Mesenchymal stem cell (in vitro differentiated cells and primary cell): Measurements from ENCODE around the gene TENT4B.

ENCODE experiments used
- DNase-seq: peaks from one replicate; pipeline ENCODE4 v3.0.0-alpha.2; 2013
- H2AFZ ChIP-seq: one replicate; pipeline ENCODE4 v1.6.1; 2013; ENCODE audit warnings: low read depth, mild to moderate bottlenecking, control low read depth, inconsistent platforms, low read length, moderate library complexity
- H2AK5ac ChIP-seq: 2 replicates; pipeline ENCODE4 v1.6.1; 2013; ENCODE audit warnings: low read length, moderate library complexity, mild to moderate bottlenecking, inconsistent platforms; ENCODE audit not compliant: severe bottlenecking
- H2BK120ac ChIP-seq: one replicate; pipeline ENCODE4 v1.6.1; 2013; ENCODE audit warnings: low read depth, mild to moderate bottlenecking, inconsistent platforms, low read length, moderate library complexity
- H2BK12ac ChIP-seq, 2 experiments: one replicate each; pipeline ENCODE4 v1.6.1; 2013; ENCODE audit warnings: inconsistent platforms in 2 of 2, low read length in 2 of 2, mild to moderate bottlenecking in 2 of 2, moderate library complexity in 2 of 2, control low read depth in 1 of 2
- H2BK15ac ChIP-seq: one replicate; pipeline ENCODE4 v1.6.1; 2013; ENCODE audit warnings: mild to moderate bottlenecking, low read depth, inconsistent platforms; ENCODE audit not compliant: poor library complexity, severe bottlenecking
- H2BK5ac ChIP-seq: 2 replicates; pipeline ENCODE4 v1.6.1; 2013; ENCODE audit warnings: low read depth, mild to moderate bottlenecking, low read length, control low read depth, inconsistent platforms; ENCODE audit not compliant: poor library complexity, severe bottlenecking
- H3K14ac ChIP-seq, 2 experiments: one replicate each; pipeline ENCODE4 v1.6.1; 2013; ENCODE audit warnings: inconsistent platforms in 2 of 2, low read length in 2 of 2, control low read depth in 1 of 2, mild to moderate bottlenecking in 1 of 2, moderate library complexity in 1 of 2
- H3K18ac ChIP-seq, 2 experiments: one replicate each; pipeline ENCODE4 v1.6.1; 2013; ENCODE audit warnings: inconsistent platforms in 2 of 2, low read length in 2 of 2, control low read depth in 1 of 2, low read depth in 1 of 2, mild to moderate bottlenecking in 1 of 2
- H3K23ac ChIP-seq, 2 experiments: one replicate each; pipeline ENCODE4 v1.6.1; 2013; ENCODE audit warnings: inconsistent platforms in 2 of 2, low read length in 2 of 2, mild to moderate bottlenecking in 2 of 2, moderate library complexity in 2 of 2, control low read depth in 1 of 2
- H3K27ac ChIP-seq: 2 replicates; pipeline ENCODE4 v1.5.1; 2013; ENCODE audit warnings: mild to moderate bottlenecking, moderate library complexity, low read length, control low read depth, inconsistent platforms; ENCODE audit not compliant: poor library complexity, severe bottlenecking
- H3K27me3 ChIP-seq, 2 experiments: 2 replicates each; pipeline versions ENCODE4 v1.6.1 to v1.7.0; 2013; ENCODE audit warnings: low read length in 2 of 2, mild to moderate bottlenecking in 2 of 2, moderate library complexity in 2 of 2, control low read depth in 1 of 2, inconsistent platforms in 1 of 2; ENCODE audit not compliant: control insufficient read depth in 1 of 2, insufficient read depth in 1 of 2
- H3K36me3 ChIP-seq, 2 experiments: 2 replicates each; pipeline versions ENCODE4 v1.6.1 to v1.7.0; 2013; ENCODE audit warnings: low read length in 2 of 2, control low read depth in 1 of 2, inconsistent platforms in 1 of 2, low read depth in 1 of 2, mild to moderate bottlenecking in 1 of 2; ENCODE audit not compliant: insufficient read depth in 2 of 2, control insufficient read depth in 1 of 2
- H3K4ac ChIP-seq, 2 experiments: one replicate each; pipeline ENCODE4 v1.6.1; 2013; ENCODE audit warnings: inconsistent platforms in 2 of 2, low read length in 2 of 2, mild to moderate bottlenecking in 2 of 2, moderate library complexity in 2 of 2, control low read depth in 1 of 2, low read depth in 1 of 2
- H3K4me1 ChIP-seq: 2 replicates; pipeline ENCODE4 v1.6.1; 2013; ENCODE audit warnings: low read depth, low read length, control low read depth; ENCODE audit not compliant: control insufficient read depth, insufficient read depth
- H3K4me2 ChIP-seq: 2 replicates; pipeline ENCODE4 v1.6.1; 2013; ENCODE audit warnings: low read length, mild to moderate bottlenecking, inconsistent platforms; ENCODE audit not compliant: poor library complexity, severe bottlenecking
- H3K4me3 ChIP-seq, 2 experiments: 2 replicates each; pipeline versions ENCODE4 v1.5.1 to v1.7.0; 2013; ENCODE audit warnings: low read length in 2 of 2, mild to moderate bottlenecking in 2 of 2, control low read depth in 1 of 2, low read depth in 1 of 2; ENCODE audit not compliant: insufficient read depth in 1 of 2
- H3K79me1 ChIP-seq: replicated peaks from 2 replicates; pipeline ENCODE4 v1.6.1; 2013; ENCODE audit warnings: mild to moderate bottlenecking, control low read depth, low read length, inconsistent platforms; ENCODE audit not compliant: poor library complexity, severe bottlenecking
- H3K9ac ChIP-seq: 2 replicates; pipeline ENCODE4 v1.7.0; 2013; ENCODE audit warnings: mild to moderate bottlenecking, low read length, moderate library complexity
- H3K9me3 ChIP-seq: 2 replicates; pipeline ENCODE4 v1.7.0; 2013; ENCODE audit warnings: mild to moderate bottlenecking, low read length; ENCODE audit not compliant: control insufficient read depth
- H4K8ac ChIP-seq: one replicate; pipeline ENCODE4 v1.6.1; 2013; ENCODE audit warnings: inconsistent platforms, mild to moderate bottlenecking, low read length, moderate library complexity
- H4K91ac ChIP-seq: one replicate; pipeline ENCODE4 v1.6.1; 2013; ENCODE audit warnings: mild to moderate bottlenecking, low read length, inconsistent platforms
- WGBS: methylation state at CpG from one replicate; pipeline ENCODE4 v1.1.7; 2013; ENCODE audit warnings: mixed read lengths; 5-methylcytosine and 5-hydroxymethylcytosine counted together

Gene TENT4B

GRCh38 chr16:50178491-50178941 lies 25.4 kb downstream of the TENT4B start:
- WGBS, result 88% methylated on average over 1 of the region's 1 CpG
- H3K36me3 ChIP-seq, result no peaks in the 10 kb centered on the region
- H3K9me3 ChIP-seq, result no peaks in the 10 kb centered on the region
- H3K23ac ChIP-seq, result no peak overlapping the region
- H4K8ac ChIP-seq, result no peak overlapping the region
- H3K18ac ChIP-seq, result no peak overlapping the region
- H2BK12ac ChIP-seq, result no peak overlapping the region
- H2AFZ ChIP-seq, result no peak overlapping the region
- H3K27ac ChIP-seq, result no peak overlapping the region
- no peak overlapping the region for H2BK5ac ChIP-seq
- no peaks in the 10 kb centered on the region for H3K27me3 ChIP-seq
- DNase-seq, result no peak
- H3K79me1 ChIP-seq, result peaks cover 10% of the 10 kb centered on the region
- H2BK120ac ChIP-seq, result no peak overlapping the region
- H3K9ac ChIP-seq, result no peak overlapping the region
- H2AK5ac ChIP-seq, result no peak overlapping the region
- H3K4me2 ChIP-seq, result no peak overlapping the region
- H3K14ac ChIP-seq, result no peak overlapping the region
- peaks cover under 1% of the 10 kb centered on the region for H3K4me1 ChIP-seq
- H2BK15ac ChIP-seq, result no peak overlapping the region
- no peak overlapping the region for H3K4ac ChIP-seq
- H4K91ac ChIP-seq, result no peak overlapping the region
- no peak overlapping the region for H3K4me3 ChIP-seq

- H2BK15ac ChIP-seq, result no peak overlapping the region
- no peak overlapping the region for H2AK5ac ChIP-seq
- no peak overlapping the region for H3K18ac ChIP-seq
- H2BK120ac ChIP-seq, result no peak overlapping the region
- no peak overlapping the region for H2AFZ ChIP-seq
- H3K4me1 ChIP-seq, result peaks cover 10% of the 10 kb centered on the region
- H3K23ac ChIP-seq, result no peak overlapping the region
- no peak overlapping the region for H3K4ac ChIP-seq
- no peak overlapping the region for H3K4me2 ChIP-seq
- no peak overlapping the region for H3K14ac ChIP-seq
- no peaks in the 10 kb centered on the region for H3K27me3 ChIP-seq
- H3K9me3 ChIP-seq, result no peaks in the 10 kb centered on the region
- H3K4me3 ChIP-seq, result no peak overlapping the region
- no peak overlapping the region for H2BK12ac ChIP-seq
- H4K8ac ChIP-seq, result no peak overlapping the region
- peaks cover 7% of the 10 kb centered on the region for H3K79me1 ChIP-seq
- no peak overlapping the region for H3K27ac ChIP-seq
- no peak for DNase-seq
- no peaks in the 10 kb centered on the region for H3K36me3 ChIP-seq
- no peak overlapping the region for H2BK5ac ChIP-seq
- H4K91ac ChIP-seq, result no peak overlapping the region
- H3K9ac ChIP-seq, result no peak overlapping the region
These were observed 29.3 kb downstream of the TENT4B start for GRCh38 chr16:50182441-50182840.

DNA sequence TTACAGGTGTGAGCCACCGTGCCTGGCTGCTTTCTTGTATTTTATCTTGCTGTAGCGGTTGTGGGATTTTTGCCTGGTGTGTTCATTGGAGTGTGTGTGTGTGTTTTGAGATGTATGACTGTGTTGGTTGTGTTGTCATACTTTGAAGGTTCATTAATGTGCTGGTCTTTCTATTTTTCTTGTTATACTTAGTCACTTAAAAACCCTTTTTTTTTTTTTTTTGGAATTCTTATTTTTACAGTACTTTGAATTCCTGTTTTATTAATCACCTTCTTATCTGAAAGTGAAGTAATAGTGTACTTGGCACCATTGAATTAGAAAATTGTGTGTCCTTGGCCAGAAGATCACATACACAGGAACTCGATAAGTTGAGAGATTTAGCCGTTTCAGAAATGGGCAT lies 30.2 kb downstream of the TENT4B start:
- DNase-seq, result peak; percentile 36
- H2BK120ac ChIP-seq, result no peak overlapping the region

DNA sequence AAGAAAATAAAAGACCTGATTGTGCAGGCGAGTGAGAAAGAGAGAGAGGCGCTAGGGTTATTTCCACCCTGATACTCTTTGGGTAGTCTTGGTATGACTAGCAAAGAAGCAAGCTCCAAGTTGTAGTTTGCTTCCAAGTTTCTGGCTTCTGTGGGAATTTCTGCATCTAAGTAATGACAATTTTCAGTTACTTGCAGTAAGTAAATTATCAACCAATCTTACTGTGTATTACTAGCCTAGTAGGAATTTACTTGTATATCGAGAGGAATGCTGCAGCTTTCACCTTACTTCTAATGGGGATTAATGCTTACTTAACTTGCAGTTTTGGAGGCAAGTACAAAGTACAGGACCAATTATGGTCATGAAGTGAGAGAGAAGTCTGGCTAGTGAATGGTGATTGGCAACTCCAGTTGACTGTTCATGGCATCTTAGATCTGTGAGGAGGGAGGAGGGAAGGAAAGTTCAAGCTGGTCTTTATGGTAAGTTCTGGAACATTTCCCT lies 31.9 kb downstream of the TENT4B start:
- Histone ChIP-seq H2BK15ac (no peak overlapping the region), H2BK12ac (no peak overlapping the region), H3K4me3 (no peak overlapping the region), H4K91ac (no peak overlapping the region), H4K8ac (no peak overlapping the region), H2AK5ac (no peak overlapping the region), H3K14ac (no peak overlapping the region), H3K27ac (peak overlapping the region; percentile 100), H3K4me1 (peaks cover 13% of the 10 kb centered on the region), H3K27me3 (no peaks in the 10 kb centered on the region), H3K79me1 (peaks cover 9% of the 10 kb centered on the region), H2BK120ac (no peak overlapping the region), H3K9ac (no peak overlapping the region), H2AFZ (no peak overlapping the region), H3K4ac (no peak overlapping the region), H3K4me2 (peak overlapping the region; percentile 23), H3K18ac (no peak overlapping the region), H3K9me3 (no peaks in the 10 kb centered on the region), H3K36me3 (no peaks in the 10 kb centered on the region), H2BK5ac (peak overlapping the region; percentile 85), H3K23ac (no peak overlapping the region)
- DNase-seq, result no peak
- 74% methylated on average over 3 of the region's 3 CpGs for WGBS

More for the DNA sequence above, 30.2 kb downstream of the TENT4B start:
- no peak overlapping the region for H3K9ac ChIP-seq
- H3K79me1 ChIP-seq, result peaks cover 9% of the 10 kb centered on the region
- no peak overlapping the region for H4K91ac ChIP-seq
- no peak overlapping the region for H3K4ac ChIP-seq
- no peaks in the 10 kb centered on the region for H3K9me3 ChIP-seq
- H3K4me1 ChIP-seq, result peaks cover 13% of the 10 kb centered on the region
- H3K4me3 ChIP-seq, result no peak overlapping the region
- H2BK15ac ChIP-seq, result no peak overlapping the region
- H3K4me2 ChIP-seq, result no peak overlapping the region
- 73% methylated on average over 4 of the region's 4 CpGs for WGBS
- no peak overlapping the region for H3K14ac ChIP-seq
- no peak overlapping the region for H3K23ac ChIP-seq
- H3K27me3 ChIP-seq, result no peaks in the 10 kb centered on the region
- no peaks in the 10 kb centered on the region for H3K36me3 ChIP-seq
- H2BK5ac ChIP-seq, result no peak overlapping the region
- no peak overlapping the region for H4K8ac ChIP-seq
- peak overlapping the region; percentile 81 for H3K27ac ChIP-seq
- H3K18ac ChIP-seq, result no peak overlapping the region
- peak overlapping the region; percentile 27 for H2AK5ac ChIP-seq
- no peak overlapping the region for H2BK12ac ChIP-seq
- H2AFZ ChIP-seq, result no peak overlapping the region
